Neuronal stem cell (in vitro differentiated cells): ENCODE results near the gene ATAD3B.
"Not testable (repeated sequence)": the region's sequence is repeated elsewhere in the genome, so short reads cannot be mapped to it uniquely, and the experiment has no call there.

Source experiments
- DNase-seq: peaks from one replicate; pipeline ENCODE4 v3.0.0-alpha.2; 2013; ENCODE audit warnings: low spot score
- H2AFZ ChIP-seq: one replicate; pipeline ENCODE4 v1.6.1; 2013; ENCODE audit warnings: mild to moderate bottlenecking, low read length, inconsistent platforms
- H2AK5ac ChIP-seq: 2 replicates; pipeline ENCODE4 v1.6.1; 2013; ENCODE audit warnings: low read depth, mild to moderate bottlenecking, inconsistent platforms, low read length, moderate library complexity, mixed read lengths
- H2BK120ac ChIP-seq: 2 replicates; pipeline ENCODE4 v1.6.1; 2013; ENCODE audit warnings: low read depth, mild to moderate bottlenecking, inconsistent platforms, low read length, moderate library complexity, mixed read lengths
- H2BK12ac ChIP-seq: one replicate; pipeline ENCODE4 v1.6.1; 2013; ENCODE audit warnings: low read length, inconsistent platforms
- H2BK15ac ChIP-seq: 2 replicates; pipeline ENCODE4 v1.6.1; 2013; ENCODE audit warnings: mild to moderate bottlenecking, low read length, inconsistent platforms, mixed read lengths
- H2BK5ac ChIP-seq: one replicate; pipeline ENCODE4 v1.6.1; 2013; ENCODE audit warnings: inconsistent platforms, mild to moderate bottlenecking, low read length, moderate library complexity
- H3K14ac ChIP-seq: one replicate; pipeline ENCODE4 v1.6.1; 2013; ENCODE audit warnings: low read length, inconsistent platforms
- H3K18ac ChIP-seq: 2 replicates; pipeline ENCODE4 v1.6.1; 2013; ENCODE audit warnings: low read length, inconsistent platforms
- H3K23ac ChIP-seq: 2 replicates; pipeline ENCODE4 v1.6.1; 2013; ENCODE audit warnings: low read depth, mild to moderate bottlenecking, mixed read lengths, low read length, inconsistent platforms; ENCODE audit not compliant: poor library complexity
- H3K27ac ChIP-seq: replicated peaks from 3 replicates; pipeline ENCODE4 v1.5.1; 2013; ENCODE audit warnings: low read length, inconsistent platforms
- H3K27me3 ChIP-seq, 3 experiments: 2 replicates each; pipeline ENCODE4 v1.6.1; 2013; ENCODE audit warnings: low read length in 3 of 3, mild to moderate bottlenecking in 2 of 3, inconsistent platforms in 1 of 3, low read depth in 1 of 3, mixed read lengths in 1 of 3, moderate library complexity in 1 of 3; ENCODE audit not compliant: control insufficient read depth in 3 of 3, insufficient read depth in 3 of 3
- H3K36me3 ChIP-seq, 2 donors: replicated peaks in 1 of 2; 2 replicates each; pipeline ENCODE4 v1.6.1; 2013; ENCODE audit warnings: low read length in 2 of 2; ENCODE audit not compliant: control insufficient read depth in 2 of 2, insufficient read depth in 2 of 2
- H3K4ac ChIP-seq: 2 replicates; pipeline ENCODE4 v1.6.1; 2013; ENCODE audit warnings: inconsistent platforms, mild to moderate bottlenecking, low read length, moderate library complexity
- H3K4me1 ChIP-seq, 2 donors: 1 replicate in 1 of 2; 2 replicates in 1 of 2; pipeline ENCODE4 v1.6.1; 2013; ENCODE audit warnings: low read length in 2 of 2, low read depth in 1 of 2; ENCODE audit not compliant: control insufficient read depth in 2 of 2, insufficient read depth in 1 of 2
- H3K4me2 ChIP-seq: one replicate; pipeline ENCODE4 v1.6.1; 2013; ENCODE audit warnings: mild to moderate bottlenecking, low read length, inconsistent platforms; ENCODE audit not compliant: insufficient read depth, poor library complexity, severe bottlenecking
- H3K4me3 ChIP-seq, 2 donors: 2 replicates each; pipeline ENCODE4 v1.5.1; 2013; ENCODE audit warnings: low read length in 2 of 2, mild to moderate bottlenecking in 2 of 2, inconsistent platforms in 1 of 2, moderate library complexity in 1 of 2
- H3K79me1 ChIP-seq: one replicate; pipeline ENCODE4 v1.6.1; 2013; ENCODE audit warnings: low read depth, mild to moderate bottlenecking, inconsistent platforms, low read length, moderate library complexity
- H3K9ac ChIP-seq: one replicate; pipeline ENCODE4 v1.6.1; 2013; ENCODE audit warnings: mild to moderate bottlenecking, low read depth, low read length, inconsistent platforms; ENCODE audit not compliant: poor library complexity
- H3K9me3 ChIP-seq, 2 donors: replicated peaks in 1 of 2; 2 replicates each; pipeline versions ENCODE3 to v1.6.1; 2013; ENCODE audit warnings: low read length in 2 of 2, mild to moderate bottlenecking in 2 of 2, inconsistent platforms in 1 of 2, low read depth in 1 of 2, mixed read lengths in 1 of 2, moderate library complexity in 1 of 2; ENCODE audit not compliant: control insufficient read depth in 2 of 2, insufficient read depth in 1 of 2
- H4K8ac ChIP-seq: one replicate; pipeline ENCODE4 v1.6.1; 2013; ENCODE audit warnings: low read depth, mild to moderate bottlenecking, inconsistent platforms, low read length, moderate library complexity
- H4K91ac ChIP-seq: one replicate; pipeline ENCODE4 v1.6.1; 2013; ENCODE audit warnings: low read length, low read depth, mild to moderate bottlenecking, inconsistent platforms; ENCODE audit not compliant: poor library complexity
- WGBS, 2 donors: extraction: QIAGEN DNeasy Blood & Tissue Kit; methylation state at CpG; one replicate each; pipeline ENCODE4 v1.1.7; 2013; ENCODE audit warnings: missing lambda C conversion rate in 2 of 2, mixed read lengths in 1 of 2; ENCODE audit not compliant: insufficient read length in 2 of 2, insufficient replicate concordance in 1 of 2; ENCODE audit errors: extremely low coverage in 2 of 2; 5-methylcytosine and 5-hydroxymethylcytosine counted together

The ATAD3B gene

DNA sequence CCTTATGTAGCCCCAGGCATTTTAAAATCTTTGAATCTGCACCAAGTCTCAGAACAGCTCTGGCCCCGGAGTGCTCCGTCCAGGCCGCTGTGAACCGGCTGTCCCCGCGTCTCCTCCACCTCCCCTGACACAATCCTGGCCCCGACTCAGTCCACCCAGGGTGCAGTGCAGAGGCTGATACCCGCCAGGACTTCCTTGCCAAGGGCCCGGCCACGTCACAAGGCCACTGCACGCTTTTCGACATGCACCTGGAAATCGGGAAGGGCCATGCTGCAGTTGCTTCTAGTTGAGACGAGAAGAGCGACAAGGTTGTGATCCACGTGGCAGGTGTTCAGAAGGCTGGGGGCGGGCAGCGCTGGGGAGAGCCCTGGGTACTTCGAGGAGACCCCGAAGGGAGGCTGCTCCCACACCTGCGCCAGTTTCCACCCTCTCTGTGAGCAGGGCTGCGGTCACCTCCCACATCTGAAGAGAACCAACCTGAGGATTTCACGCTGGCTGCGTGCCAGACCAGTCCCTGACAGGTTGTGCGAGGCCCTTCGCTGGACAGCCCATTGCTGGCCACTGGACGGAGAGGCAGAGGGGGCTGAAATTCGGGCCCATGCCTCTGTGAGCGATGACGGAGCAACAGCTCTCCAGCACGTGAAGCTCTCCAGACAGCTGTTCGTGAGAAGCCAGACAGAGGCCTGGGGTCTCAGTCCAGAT is 29.3 kb upstream of the ATAD3B start:
- Histone ChIP-seq H4K8ac (no peak overlapping the region), H2BK12ac (no peak overlapping the region), H3K27ac (no peak overlapping the region), H2BK15ac (no peak overlapping the region), H4K91ac (no peak overlapping the region), H3K4me2 (no peak overlapping the region), H3K23ac (peak overlapping the region; percentile 65), H3K9ac (peak overlapping the region; percentile 12), H3K27me3 (no peaks in the 10 kb centered on the region), H2AK5ac (peak overlapping the region; percentile 59), H3K36me3 (no peaks in the 10 kb centered on the region), H3K79me1 (peaks cover 4% of the 10 kb centered on the region), H3K4me3 (no peak overlapping the region), H2BK5ac (no peak overlapping the region), H3K14ac (peak overlapping the region; percentile 21), H2AFZ (peak overlapping the region; percentile 0), H3K18ac (no peak overlapping the region), H3K4me1 (peaks cover 0 to 22% of the 10 kb centered on the region in 2 donors), H3K4ac (no peak overlapping the region), H3K9me3 (no peaks in the 10 kb centered on the region), H2BK120ac (no peak overlapping the region)
- no peak for DNase-seq
- no CpG with 5 or more reads among the region's 32 CpGs for WGBS, 2 donors

DNA sequence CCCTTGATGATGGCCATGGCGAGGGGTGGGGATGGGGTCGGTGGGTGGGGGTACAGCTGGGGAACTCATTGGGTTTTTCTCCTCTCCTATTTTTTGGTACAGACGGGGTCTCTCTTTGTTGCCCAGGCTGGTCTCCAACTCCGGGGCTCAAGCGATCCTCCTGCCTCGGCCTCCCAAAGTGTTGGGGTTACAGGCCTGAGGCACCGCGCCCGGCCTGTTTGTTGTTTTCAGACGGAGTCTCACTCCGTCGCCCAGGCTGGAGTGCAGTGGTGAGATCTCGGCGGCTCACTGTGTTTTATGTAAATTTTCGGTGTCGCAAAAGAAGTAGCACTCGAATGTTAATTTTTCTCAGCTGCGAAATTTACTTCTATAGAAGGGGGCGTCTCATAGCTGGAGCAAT is 24.9 kb upstream of the ATAD3B start:
- H3K9me3 ChIP-seq, H3K36me3 ChIP-seq, H3K4me1 ChIP-seq, H3K79me1 ChIP-seq, H2AK5ac ChIP-seq, H3K14ac ChIP-seq, H3K18ac ChIP-seq, H2BK15ac ChIP-seq, H3K4me3 ChIP-seq, H4K91ac ChIP-seq, H3K4me2 ChIP-seq, H2BK120ac ChIP-seq, H3K4ac ChIP-seq, DNase-seq, H2BK12ac ChIP-seq, H4K8ac ChIP-seq, H2BK5ac ChIP-seq, H3K23ac ChIP-seq, H3K9ac ChIP-seq, H2AFZ ChIP-seq, H3K27ac ChIP-seq: not testable (repeated sequence)
- no CpG with 5 or more reads among the region's 19 CpGs for WGBS, 2 donors
- H3K27me3 ChIP-seq, result peaks cover 0 to 11% (median 0%) of the 10 kb centered on the region in 3 experiments

DNA sequence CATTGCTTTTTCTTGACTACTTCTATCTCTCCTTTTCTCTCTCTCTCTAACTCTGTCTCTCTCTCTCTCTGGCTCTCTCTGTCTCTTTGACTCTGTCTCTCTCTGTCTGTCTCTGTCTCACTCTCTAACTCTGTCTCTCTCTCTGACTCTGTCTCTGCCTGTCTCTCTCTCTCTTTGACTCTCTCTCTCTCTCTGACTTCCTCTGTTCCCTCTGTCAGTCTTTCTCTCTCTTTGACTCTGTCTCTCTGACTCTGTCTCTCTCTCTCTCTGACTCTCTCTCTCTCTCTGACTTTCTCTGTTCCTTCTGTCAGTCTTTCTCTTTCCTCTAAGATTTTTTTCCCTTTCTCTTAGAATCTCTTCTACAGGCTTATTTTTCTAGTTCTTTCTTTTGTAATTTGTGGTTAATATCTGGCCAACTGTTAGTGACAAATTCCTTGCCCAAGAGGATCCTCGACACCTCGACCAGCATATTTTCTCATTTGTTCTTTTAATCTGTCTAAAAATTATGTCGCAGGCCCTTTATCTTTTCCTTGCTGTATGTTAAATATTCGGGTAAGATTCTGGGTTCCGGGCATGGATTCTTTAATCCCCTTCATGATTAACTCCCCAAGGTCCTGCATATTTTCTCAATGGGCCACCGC is 22.3 kb upstream of the ATAD3B start, which contains the start of gene ATAD3C:
Gene ATAD3C, plus strand, starts transcription at position 591 of the 641 bp plus-strand sequence. CDS start 995 bp downstream, outside the sequence.
- Histone ChIP-seq H2BK12ac (no peak within 1 kb of the TSS), H2AK5ac (no peak within 1 kb of the TSS), H3K4me3 (no peak within 1 kb of the TSS), H3K4me1 (no peaks in the 10 kb centered on the region), H3K9ac (no peak within 1 kb of the TSS), H3K18ac (no peak within 1 kb of the TSS), H3K36me3 (no peaks in the 10 kb centered on the region), H4K8ac (no peak within 1 kb of the TSS), H2BK15ac (no peak within 1 kb of the TSS), H3K4ac (no peak within 1 kb of the TSS), H3K79me1 (no peaks in the 10 kb centered on the region), H2AFZ (peak within 1 kb of the TSS; percentile 17), H3K27me3 (peaks cover 0 to 11% (median 0%) of the 10 kb centered on the region in 3 experiments), H3K14ac (no peak within 1 kb of the TSS), H3K23ac (no peak within 1 kb of the TSS), H3K9me3 (no peaks in the 10 kb centered on the region), H2BK5ac (no peak within 1 kb of the TSS), H3K27ac (no peak within 1 kb of the TSS), H3K4me2 (no peak within 1 kb of the TSS), H4K91ac (no peak within 1 kb of the TSS), H2BK120ac (no peak within 1 kb of the TSS)
- no peak for DNase-seq
- no CpG with 5 or more reads among the region's 6 CpGs for WGBS, 2 donors

DNA sequence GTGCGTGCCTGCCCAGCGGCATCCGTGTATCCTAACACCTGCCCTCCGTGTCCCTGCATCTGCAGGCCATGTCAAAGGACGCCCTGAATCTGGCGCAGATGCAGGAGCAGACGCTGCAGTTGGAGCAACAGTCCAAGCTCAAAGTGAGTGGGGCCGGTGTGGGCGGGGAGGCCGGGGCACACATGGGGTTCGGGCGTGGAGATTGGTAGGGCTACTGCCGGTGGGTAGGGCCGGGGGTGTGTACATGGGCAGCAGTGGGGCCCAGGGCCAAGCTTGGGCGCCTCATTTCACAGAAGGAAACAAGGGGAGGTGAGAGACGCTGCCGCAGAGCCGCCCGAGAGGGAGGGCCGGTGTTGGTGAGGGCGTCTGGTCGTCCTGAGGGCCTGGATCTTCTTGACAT is 20.9 kb upstream of the ATAD3B start:
- not testable (repeated sequence) for H3K36me3 ChIP-seq, H3K4me2 ChIP-seq, H3K4me1 ChIP-seq, H2BK12ac ChIP-seq, H3K79me1 ChIP-seq, H3K27ac ChIP-seq, H2AK5ac ChIP-seq, H3K4ac ChIP-seq, H3K9ac ChIP-seq, H3K9me3 ChIP-seq, H4K91ac ChIP-seq, DNase-seq, H2BK120ac ChIP-seq, H3K23ac ChIP-seq, H2AFZ ChIP-seq, H3K18ac ChIP-seq, H4K8ac ChIP-seq, H2BK15ac ChIP-seq, H3K14ac ChIP-seq, H2BK5ac ChIP-seq, H3K4me3 ChIP-seq
- WGBS, 2 donors, result no CpG with 5 or more reads among the region's 22 CpGs
- H3K27me3 ChIP-seq, result peaks cover 0 to 11% (median 0%) of the 10 kb centered on the region in 3 experiments
